SK-N-SH (cell line): ENCODE data around the gene CHL1. TPM values are rescaled to one million over a fixed set of nuclear protein-coding genes. Genes with fewer than 3 reads are reported as not detected.

Experiments
- CTCF ChIA-PET: fragments of 300-600, 350-600 bp; formaldehyde crosslinking; extraction: SDS; loops from one replicate; lab custom pipeline; 2021; lab: Yijun Ruan, JAX
- POLR2A ChIA-PET: fragments of 350-600 bp; sonication (Branson Sonifier 250); formaldehyde crosslinking; extraction: SDS; loops from one replicate; lab custom pipeline; 2020; ENCODE audit warnings: antibody characterized with exemption, inconsistent platforms; lab: Yijun Ruan, JAX
- DNase-seq: peaks from one replicate; pipeline ENCODE4 v3.0.0; 2012
- H2AFZ ChIP-seq: fragments of 200-600 bp; sonication (generic); 2 replicates; pipeline ENCODE4 v1.8.1; 2016; ENCODE audit warnings: antibody characterized with exemption, mild to moderate bottlenecking, low read depth
- H3F3A ChIP-seq: fragments of 200-600 bp; sonication (generic); replicated peaks from 2 replicates; pipeline ENCODE3; 2016; ENCODE audit warnings: antibody characterized with exemption, mild to moderate bottlenecking; ENCODE audit not compliant: insufficient read depth
- H3K27ac ChIP-seq, 2 experiments: fragments of 200-500 bp in 1 of 2; fragments of 200-600 bp in 1 of 2; sonication (Bioruptor generic) in 1 of 2; sonication (generic), shearing (Covaris generic) in 1 of 2; 2 replicates each; pipeline versions ENCODE4 v1.5.1 to v1.6.1; 2014 to 2016; ENCODE audit warnings: low read depth in 2 of 2, inconsistent platforms in 1 of 2, low read length in 1 of 2, mild to moderate bottlenecking in 1 of 2, mixed read lengths in 1 of 2
- H3K27me3 ChIP-seq: fragments of 200-600 bp; sonication (generic), shearing (Covaris generic); 2 replicates; pipeline ENCODE4 v1.6.1; 2016; ENCODE audit warnings: mixed run types; ENCODE audit not compliant: insufficient read depth
- H3K36me3 ChIP-seq, 2 experiments: fragments of 200-500 bp in 1 of 2; fragments of 200-600 bp in 1 of 2; sonication (Bioruptor generic) in 1 of 2; sonication (generic) in 1 of 2; replicated peaks in 1 of 2; 2 replicates each; pipeline versions ENCODE3 to v1.5.1; 2014 to 2016; ENCODE audit warnings: low read length in 1 of 2, mild to moderate bottlenecking in 1 of 2; ENCODE audit not compliant: insufficient read depth in 2 of 2, control insufficient read depth in 1 of 2
- H3K4me1 ChIP-seq, 2 experiments: fragments of 200-500 bp in 1 of 2; fragments of 200-600 bp in 1 of 2; sonication (Bioruptor generic) in 1 of 2; sonication (generic), shearing (Covaris generic) in 1 of 2; 2 replicates each; pipeline versions ENCODE4 v1.5.1 to v1.6.1; 2014 to 2016; ENCODE audit warnings: low read depth in 1 of 2, low read length in 1 of 2, mixed run types in 1 of 2; ENCODE audit not compliant: insufficient read depth in 2 of 2, control insufficient read depth in 1 of 2
- H3K4me2 ChIP-seq: fragments of 200-600 bp; sonication (generic), shearing (Covaris generic); 2 replicates; pipeline ENCODE4 v1.6.1; 2017; ENCODE audit warnings: mixed run types
- H3K4me3 ChIP-seq, 2 experiments: fragments of 200-500 bp in 1 of 2; fragments of 200-600 bp in 1 of 2; sonication (Bioruptor generic) in 1 of 2; sonication (generic), shearing (Covaris generic) in 1 of 2; 2 replicates each; pipeline versions ENCODE4 v1.5.1 to v1.8.1; 2014 to 2016; ENCODE audit warnings: low read depth in 2 of 2, inconsistent platforms in 1 of 2, low read length in 1 of 2, mild to moderate bottlenecking in 1 of 2, mixed read lengths in 1 of 2, moderate library complexity in 1 of 2
- H3K79me2 ChIP-seq: fragments of 200-600 bp; sonication (generic); 2 replicates; pipeline ENCODE4 v1.8.1; 2017; ENCODE audit warnings: mild to moderate bottlenecking; ENCODE audit not compliant: insufficient read depth
- H3K9ac ChIP-seq: fragments of 200-600 bp; sonication (generic); 2 replicates; pipeline ENCODE4 v1.6.1; 2017; ENCODE audit warnings: mixed run types
- H3K9me2 ChIP-seq: fragments of 200-600 bp; sonication (generic); 2 replicates; pipeline ENCODE4 v1.6.1; 2017; ENCODE audit warnings: mixed run types
- H3K9me3 ChIP-seq: fragments of 200-600 bp; sonication (generic); 2 replicates; pipeline ENCODE4 v1.6.1; 2017; ENCODE audit warnings: mixed run types, mild to moderate bottlenecking, moderate library complexity
- H4K20me1 ChIP-seq: fragments of 200-600 bp; sonication (generic); 2 replicates; pipeline ENCODE4 v1.6.1; 2017; ENCODE audit warnings: mild to moderate bottlenecking, mixed run types; ENCODE audit not compliant: insufficient read depth
- CHD2 ChIP-seq: fragments of 150-350 bp; IDR thresholded peaks from 2 replicates; pipeline ENCODE4 v1.6.1; 2018; ENCODE audit warnings: low read length; ENCODE audit not compliant: partially characterized antibody
- EP300 ChIP-seq, 2 experiments: IDR thresholded peaks; 2 replicates each; pipeline versions ENCODE4 v1.4.0 to v1.6.1; 2012; ENCODE audit warnings: borderline replicate concordance in 1 of 2, low read depth in 1 of 2, low read length in 1 of 2
- FOXJ3 ChIP-seq: sonication (generic); formaldehyde crosslinking; IDR thresholded peaks from 2 replicates; pipeline ENCODE4 v1.5.1; 2020; ENCODE audit warnings: mild to moderate bottlenecking, missing genetic modification reagents
- GABPA ChIP-seq: IDR thresholded peaks from 2 replicates; pipeline ENCODE4 v1.4.0; 2012; ENCODE audit warnings: low read depth, mild to moderate bottlenecking
- IRF3 ChIP-seq: fragments of 150-350 bp; IDR thresholded peaks from 2 replicates; pipeline ENCODE4 v1.6.1; 2016; ENCODE audit warnings: mild to moderate bottlenecking, low read depth, low read length
- JUND ChIP-seq: IDR thresholded peaks from 2 replicates; pipeline ENCODE4 v1.4.0; 2012
- MAX ChIP-seq: IDR thresholded peaks from 2 replicates; pipeline ENCODE4 v1.4.0; 2012; ENCODE audit warnings: low read depth
- NFIC ChIP-seq: IDR thresholded peaks from 2 replicates; pipeline ENCODE4 v1.4.0; 2012; ENCODE audit warnings: borderline replicate concordance
- NRF1 ChIP-seq: IDR thresholded peaks from 2 replicates; pipeline ENCODE4 v1.6.1; 2012; ENCODE audit warnings: low read depth, mild to moderate bottlenecking, low read length
- PBX3 ChIP-seq: IDR thresholded peaks from 2 replicates; pipeline ENCODE4; 2012
- RFX5 ChIP-seq: IDR thresholded peaks from 2 replicates; pipeline ENCODE4 v1.6.1; 2012; ENCODE audit warnings: mild to moderate bottlenecking, improper control_type of control experiment, low read length
- SMC3 ChIP-seq: IDR thresholded peaks from 2 replicates; pipeline ENCODE4 v1.6.1; 2012; ENCODE audit warnings: low read depth, low read length, improper control_type of control experiment
- USF1 ChIP-seq: IDR thresholded peaks from 2 replicates; pipeline ENCODE4 v1.4.0; 2012; ENCODE audit warnings: low read depth, borderline replicate concordance
- ZBTB33 ChIP-seq: IDR thresholded peaks from 2 replicates; pipeline ENCODE4 v1.4.0; 2012; ENCODE audit warnings: low read depth, borderline replicate concordance
- WGBS: methylation state at CpG from one replicate; pipeline ENCODE4 v1.1.6; 2017; ENCODE audit warnings: low lambda C conversion rate; 5-methylcytosine and 5-hydroxymethylcytosine counted together
- polyA plus RNA-seq, 3 experiments: library from polyadenylated mRNA; depleted of rRNA; stranded (reverse); fragments of >200 nt; gene quantifications; 2 replicates each; pipeline ENCODE4 v1.2.3, GENCODE V29; 2012

Gene CHL1
- polyA plus RNA-seq, 1 of the 3 experiments (the other 2 are of a cell fraction): not detected

GRCh38 chr3:430186-430585 lies 233.6 kb downstream of the CHL1 start:
- Histone ChIP-seq H3K27ac (no peak overlapping the region), H2AFZ (no peak overlapping the region), H3K9me3 (no peaks in the 10 kb centered on the region), H3K27me3 (no peaks in the 10 kb centered on the region), H3K79me2 (no peaks in the 10 kb centered on the region), H3K4me3 (no peak overlapping the region), H3K4me2 (no peak overlapping the region), H3K36me3 (no peaks in the 10 kb centered on the region), H3K9me2 (no peaks in the 10 kb centered on the region), H3K4me1 (peaks cover 0 to 3% of the 10 kb centered on the region in 2 experiments; a peak in 2 of 4 replicates), H3F3A (no peaks in the 10 kb centered on the region), H4K20me1 (no peaks in the 10 kb centered on the region), H3K9ac (no peak overlapping the region)
- TF ChIP-seq EP300 (IDR thresholded peaks at IDR 0.05; ENCODE audit: borderline replicate concordance in 1 of 2, low read depth in 1 of 2, low read length in 1 of 2): no peak
- 52% methylated on average over 4 of the region's 4 CpGs for WGBS
- DNase-seq: no peak
- ChIA-PET CTCF (no interaction called here), POLR2A (no interaction called here)

GRCh38 chr3:435161-435560 lies 238.6 kb downstream of the CHL1 start:
- TF ChIP-seq GABPA (no peak), FOXJ3 (CRISPR knock-in tag) (no peak), NFIC (no peak), IRF3 (no peak), RFX5 (no peak), MAX (no peak)
- CTCF ChIA-PET: interaction anchor here (0.6 to 1.3 kb wide), 2 partner anchors 16 to 22 kb away, joined by 3 read pairs; no protein-coding TSS in a partner anchor

GRCh38 chr3:436053-436452 lies 239.5 kb downstream of the CHL1 start:
- Histone ChIP-seq H3K79me2 (no peaks in the 10 kb centered on the region), H3K4me3 (no peak overlapping the region), H3K9me2 (no peaks in the 10 kb centered on the region), H3K4me1 (no peaks in the 10 kb centered on the region), H3K27me3 (no peaks in the 10 kb centered on the region), H3F3A (no peaks in the 10 kb centered on the region), H3K9me3 (no peaks in the 10 kb centered on the region), H3K27ac (no peak overlapping the region), H3K36me3 (no peaks in the 10 kb centered on the region), H2AFZ (no peak overlapping the region), H3K4me2 (no peak overlapping the region), H3K9ac (no peak overlapping the region), H4K20me1 (no peaks in the 10 kb centered on the region)
- DNase-seq: no peak
- ChIA-PET CTCF (interaction anchor here (1.3 kb wide), 1 partner anchor 23 kb away, joined by 3 read pairs; no protein-coding TSS in a partner anchor), POLR2A (no interaction called here)
- 29% methylated on average over 2 of the region's 2 CpGs for WGBS
- TF ChIP-seq CHD2 (no peak), RFX5 (no peak), USF1 (no peak), PBX3 (no peak), JUND (no peak), NFIC (no peak), SMC3 (no peak), FOXJ3 (CRISPR knock-in tag) (no peak), NRF1 (no peak), ZBTB33 (no peak), IRF3 (no peak)

More at GRCh38 chr3:435161-435560, 238.6 kb downstream of the CHL1 start:
- WGBS: 20% methylated on average over 3 of the region's 3 CpGs
- no peaks in the 10 kb centered on the region for H4K20me1 ChIP-seq
- H3K4me2 ChIP-seq: no peak overlapping the region
- H3K4me3 ChIP-seq: no peak overlapping the region
- no peaks in the 10 kb centered on the region for H3K9me2 ChIP-seq
- H3K79me2 ChIP-seq: no peaks in the 10 kb centered on the region
- no peaks in the 10 kb centered on the region for H3F3A ChIP-seq
- no peaks in the 10 kb centered on the region for H3K4me1 ChIP-seq
- POLR2A ChIA-PET: no interaction called here
- DNase-seq: no peak
- H3K36me3 ChIP-seq: no peaks in the 10 kb centered on the region
- no peaks in the 10 kb centered on the region for H3K27me3 ChIP-seq
- H2AFZ ChIP-seq: no peak overlapping the region
- no peaks in the 10 kb centered on the region for H3K9me3 ChIP-seq
- no peak overlapping the region for H3K9ac ChIP-seq
- no peak overlapping the region for H3K27ac ChIP-seq
